ENCODE measurements around the gene AFG3L2.

Gene AFG3L2

GRCh38 chr18:12340945-12341660, 35.9 kb downstream of the AFG3L2 start:
- Histone ChIP-seq H3K36me3 (ENCODE audit: control insufficient read depth in 2 of 2, insufficient read depth in 2 of 2, low read length in 2 of 2) (peaks cover 58 to 66% of the 10 kb centered on the region in 2 donors), H3K4me3 (ENCODE audit: low read length in 2 of 2) (no peak overlapping the region), H3K27ac (ENCODE audit: low read depth in 2 of 2, low read length in 2 of 2) (no peak overlapping the region), H3K9me3 (ENCODE audit: control insufficient read depth in 2 of 2, low read length in 2 of 2) (no peaks in the 10 kb centered on the region), H3K4me1 (ENCODE audit: control insufficient read depth in 2 of 2, insufficient read depth in 2 of 2, low read length in 2 of 2) (no peaks in the 10 kb centered on the region), H3K9ac (ENCODE audit: low read depth in 1 of 2, low read length in 2 of 2) (no peak overlapping the region), H3K27me3 (ENCODE audit: control insufficient read depth in 2 of 2, insufficient read depth in 2 of 2, low read length in 2 of 2) (no peaks in the 10 kb centered on the region)

GRCh38 chr18:12338382-12338781, 38.6 kb downstream of the AFG3L2 start:
- Histone ChIP-seq H3K27me3 (ENCODE audit: control insufficient read depth in 2 of 2, insufficient read depth in 2 of 2, low read length in 2 of 2) (no peaks in the 10 kb centered on the region), H3K4me3 (ENCODE audit: low read length in 2 of 2) (no peak overlapping the region), H3K4me1 (ENCODE audit: control insufficient read depth in 2 of 2, insufficient read depth in 2 of 2, low read length in 2 of 2) (no peaks in the 10 kb centered on the region), H3K9me3 (ENCODE audit: control insufficient read depth in 2 of 2, low read length in 2 of 2) (no peaks in the 10 kb centered on the region), H3K36me3 (ENCODE audit: control insufficient read depth in 2 of 2, insufficient read depth in 2 of 2, low read length in 2 of 2) (peaks cover 58 to 59% of the 10 kb centered on the region in 2 donors), H3K27ac (ENCODE audit: low read depth in 2 of 2, low read length in 2 of 2) (no peak overlapping the region), H3K9ac (ENCODE audit: low read depth in 1 of 2, low read length in 2 of 2) (no peak overlapping the region)

- H3K9me3 ChIP-seq (ENCODE audit: control insufficient read depth in 2 of 2, low read length in 2 of 2) = no peaks in the 10 kb centered on the region
- H3K4me3 ChIP-seq (ENCODE audit: low read length in 2 of 2) = no peak overlapping the region
- H3K4me1 ChIP-seq (ENCODE audit: control insufficient read depth in 2 of 2, insufficient read depth in 2 of 2, low read length in 2 of 2) = no peaks in the 10 kb centered on the region
- H3K9ac ChIP-seq (ENCODE audit: low read depth in 1 of 2, low read length in 2 of 2) = no peak overlapping the region
- H3K27me3 ChIP-seq (ENCODE audit: control insufficient read depth in 2 of 2, insufficient read depth in 2 of 2, low read length in 2 of 2) = no peaks in the 10 kb centered on the region
- no peak overlapping the region for H3K27ac ChIP-seq (ENCODE audit: low read depth in 2 of 2, low read length in 2 of 2)
- H3K36me3 ChIP-seq (ENCODE audit: control insufficient read depth in 2 of 2, insufficient read depth in 2 of 2, low read length in 2 of 2) = peaks cover 44 to 48% of the 10 kb centered on the region in 2 donors
Measured at GRCh38 chr18:12336887-12337286, 40.1 kb downstream of the AFG3L2 start.

GRCh38 chr18:12336171-12336613, 40.8 kb downstream of the AFG3L2 start:
- Histone ChIP-seq H3K9ac (ENCODE audit: low read depth in 1 of 2, low read length in 2 of 2) (no peak overlapping the region), H3K27me3 (ENCODE audit: control insufficient read depth in 2 of 2, insufficient read depth in 2 of 2, low read length in 2 of 2) (no peaks in the 10 kb centered on the region), H3K4me1 (ENCODE audit: control insufficient read depth in 2 of 2, insufficient read depth in 2 of 2, low read length in 2 of 2) (no peaks in the 10 kb centered on the region), H3K4me3 (ENCODE audit: low read length in 2 of 2) (no peak overlapping the region), H3K9me3 (ENCODE audit: control insufficient read depth in 2 of 2, low read length in 2 of 2) (no peaks in the 10 kb centered on the region), H3K27ac (ENCODE audit: low read depth in 2 of 2, low read length in 2 of 2) (no peak overlapping the region), H3K36me3 (ENCODE audit: control insufficient read depth in 2 of 2, insufficient read depth in 2 of 2, low read length in 2 of 2) (peaks cover 37 to 41% of the 10 kb centered on the region in 2 donors)

GRCh38 chr18:12335503-12335902, 41.5 kb downstream of the AFG3L2 start:
- Histone ChIP-seq H3K9ac (ENCODE audit: low read depth in 1 of 2, low read length in 2 of 2) (no peak overlapping the region), H3K4me3 (ENCODE audit: low read length in 2 of 2) (no peak overlapping the region), H3K27me3 (ENCODE audit: control insufficient read depth in 2 of 2, insufficient read depth in 2 of 2, low read length in 2 of 2) (no peaks in the 10 kb centered on the region), H3K27ac (ENCODE audit: low read depth in 2 of 2, low read length in 2 of 2) (no peak overlapping the region), H3K4me1 (ENCODE audit: control insufficient read depth in 2 of 2, insufficient read depth in 2 of 2, low read length in 2 of 2) (no peaks in the 10 kb centered on the region), H3K9me3 (ENCODE audit: control insufficient read depth in 2 of 2, low read length in 2 of 2) (no peaks in the 10 kb centered on the region), H3K36me3 (ENCODE audit: control insufficient read depth in 2 of 2, insufficient read depth in 2 of 2, low read length in 2 of 2) (peaks cover 36 to 46% of the 10 kb centered on the region in 2 donors)

GRCh38 chr18:12334863-12335262, 42.2 kb downstream of the AFG3L2 start:
- no peaks in the 10 kb centered on the region for H3K9me3 ChIP-seq (ENCODE audit: control insufficient read depth in 2 of 2, low read length in 2 of 2)
- H3K4me1 ChIP-seq (ENCODE audit: control insufficient read depth in 2 of 2, insufficient read depth in 2 of 2, low read length in 2 of 2) = no peaks in the 10 kb centered on the region
- H3K36me3 ChIP-seq (ENCODE audit: control insufficient read depth in 2 of 2, insufficient read depth in 2 of 2, low read length in 2 of 2) = peaks cover 36 to 47% of the 10 kb centered on the region in 2 donors
- H3K4me3 ChIP-seq (ENCODE audit: low read length in 2 of 2) = no peak overlapping the region
- H3K27ac ChIP-seq (ENCODE audit: low read depth in 2 of 2, low read length in 2 of 2) = no peak overlapping the region
- H3K27me3 ChIP-seq (ENCODE audit: control insufficient read depth in 2 of 2, insufficient read depth in 2 of 2, low read length in 2 of 2) = no peaks in the 10 kb centered on the region
- no peak overlapping the region for H3K9ac ChIP-seq (ENCODE audit: low read depth in 1 of 2, low read length in 2 of 2)

- Histone ChIP-seq H3K27me3 (ENCODE audit: control insufficient read depth in 2 of 2, insufficient read depth in 2 of 2, low read length in 2 of 2) (no peaks in the 10 kb centered on the region), H3K27ac (ENCODE audit: low read depth in 2 of 2, low read length in 2 of 2) (no peak overlapping the region), H3K4me3 (ENCODE audit: low read length in 2 of 2) (no peak overlapping the region), H3K9ac (ENCODE audit: low read depth in 1 of 2, low read length in 2 of 2) (no peak overlapping the region), H3K36me3 (ENCODE audit: control insufficient read depth in 2 of 2, insufficient read depth in 2 of 2, low read length in 2 of 2) (peaks cover 38 to 52% of the 10 kb centered on the region in 2 donors), H3K9me3 (ENCODE audit: control insufficient read depth in 2 of 2, low read length in 2 of 2) (no peaks in the 10 kb centered on the region), H3K4me1 (ENCODE audit: control insufficient read depth in 2 of 2, insufficient read depth in 2 of 2, low read length in 2 of 2) (no peaks in the 10 kb centered on the region)
Measured at GRCh38 chr18:12334366-12334808, 42.6 kb downstream of the AFG3L2 start.

- Histone ChIP-seq H3K9me3 (ENCODE audit: control insufficient read depth in 2 of 2, low read length in 2 of 2) (no peaks in the 10 kb centered on the region), H3K27ac (ENCODE audit: low read depth in 2 of 2, low read length in 2 of 2) (no peak overlapping the region), H3K9ac (ENCODE audit: low read depth in 1 of 2, low read length in 2 of 2) (no peak overlapping the region), H3K36me3 (ENCODE audit: control insufficient read depth in 2 of 2, insufficient read depth in 2 of 2, low read length in 2 of 2) (peaks cover 40 to 58% of the 10 kb centered on the region in 2 donors), H3K4me3 (ENCODE audit: low read length in 2 of 2) (no peak overlapping the region), H3K4me1 (ENCODE audit: control insufficient read depth in 2 of 2, insufficient read depth in 2 of 2, low read length in 2 of 2) (no peaks in the 10 kb centered on the region), H3K27me3 (ENCODE audit: control insufficient read depth in 2 of 2, insufficient read depth in 2 of 2, low read length in 2 of 2) (no peaks in the 10 kb centered on the region)
Measured at GRCh38 chr18:12333506-12334290, 43.3 kb downstream of the AFG3L2 start.

- Histone ChIP-seq H3K27ac (ENCODE audit: low read depth in 2 of 2, low read length in 2 of 2) (no peak overlapping the region), H3K4me3 (ENCODE audit: low read length in 2 of 2) (no peak overlapping the region), H3K4me1 (ENCODE audit: control insufficient read depth in 2 of 2, insufficient read depth in 2 of 2, low read length in 2 of 2) (no peaks in the 10 kb centered on the region), H3K9me3 (ENCODE audit: control insufficient read depth in 2 of 2, low read length in 2 of 2) (no peaks in the 10 kb centered on the region), H3K9ac (ENCODE audit: low read depth in 1 of 2, low read length in 2 of 2) (no peak overlapping the region), H3K36me3 (ENCODE audit: control insufficient read depth in 2 of 2, insufficient read depth in 2 of 2, low read length in 2 of 2) (peaks cover 43 to 67% of the 10 kb centered on the region in 2 donors), H3K27me3 (ENCODE audit: control insufficient read depth in 2 of 2, insufficient read depth in 2 of 2, low read length in 2 of 2) (no peaks in the 10 kb centered on the region)
Measured at GRCh38 chr18:12330766-12331165, 46.3 kb downstream of the AFG3L2 start.

- no peaks in the 10 kb centered on the region for H3K27me3 ChIP-seq (ENCODE audit: control insufficient read depth in 2 of 2, insufficient read depth in 2 of 2, low read length in 2 of 2)
- no peak overlapping the region for H3K9ac ChIP-seq (ENCODE audit: low read depth in 1 of 2, low read length in 2 of 2)
- H3K4me1 ChIP-seq (ENCODE audit: control insufficient read depth in 2 of 2, insufficient read depth in 2 of 2, low read length in 2 of 2) = no peaks in the 10 kb centered on the region
- peaks cover 51 to 66% of the 10 kb centered on the region in 2 donors for H3K36me3 ChIP-seq (ENCODE audit: control insufficient read depth in 2 of 2, insufficient read depth in 2 of 2, low read length in 2 of 2)
- H3K27ac ChIP-seq (ENCODE audit: low read depth in 2 of 2, low read length in 2 of 2) = no peak overlapping the region
- no peaks in the 10 kb centered on the region for H3K9me3 ChIP-seq (ENCODE audit: control insufficient read depth in 2 of 2, low read length in 2 of 2)
- no peak overlapping the region for H3K4me3 ChIP-seq (ENCODE audit: low read length in 2 of 2)
Measured at GRCh38 chr18:12329125-12329698, 47.8 kb downstream of the AFG3L2 start.
